Measurements from ENCODE around the gene TRAK2. TPM values are rescaled to one million over a fixed set of nuclear protein-coding genes. Genes with fewer than 3 reads are reported as not detected.
A peak's percentile ranks its signal among the peaks of the same experiment; 100 is the strongest.

TRAK2 gene
- total RNA-seq, 2 donors from 2014 or later = 89.7 to 130 TPM

DNA sequence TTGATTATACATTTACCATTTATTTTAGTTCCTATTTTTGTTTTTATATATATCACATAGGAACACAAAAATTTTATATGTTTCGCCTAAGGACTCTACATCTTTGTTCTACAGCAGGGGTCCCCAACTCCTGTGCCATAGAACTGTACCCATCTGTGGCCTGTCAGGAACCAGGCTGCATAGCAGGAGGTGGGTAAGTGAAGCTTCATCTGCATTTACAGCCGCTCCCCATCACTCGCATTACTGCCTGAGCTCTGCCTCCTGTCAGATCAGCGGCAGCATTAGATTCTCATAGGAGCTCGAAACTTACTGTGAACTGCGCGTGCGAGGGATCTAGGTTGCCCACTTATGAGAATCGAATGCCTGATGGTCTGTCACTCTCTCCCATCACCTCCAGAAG, 25.3 kb downstream of the TRAK2 start:
- no peak for DNase-seq (ENCODE audit: low spot score)
- no peaks in the 10 kb centered on the region for H3K9me3 ChIP-seq
- H3K36me3 ChIP-seq = no peaks in the 10 kb centered on the region
- no peak overlapping the region for H3K4me3 ChIP-seq
- TF ChIP-seq, protein P1, sequence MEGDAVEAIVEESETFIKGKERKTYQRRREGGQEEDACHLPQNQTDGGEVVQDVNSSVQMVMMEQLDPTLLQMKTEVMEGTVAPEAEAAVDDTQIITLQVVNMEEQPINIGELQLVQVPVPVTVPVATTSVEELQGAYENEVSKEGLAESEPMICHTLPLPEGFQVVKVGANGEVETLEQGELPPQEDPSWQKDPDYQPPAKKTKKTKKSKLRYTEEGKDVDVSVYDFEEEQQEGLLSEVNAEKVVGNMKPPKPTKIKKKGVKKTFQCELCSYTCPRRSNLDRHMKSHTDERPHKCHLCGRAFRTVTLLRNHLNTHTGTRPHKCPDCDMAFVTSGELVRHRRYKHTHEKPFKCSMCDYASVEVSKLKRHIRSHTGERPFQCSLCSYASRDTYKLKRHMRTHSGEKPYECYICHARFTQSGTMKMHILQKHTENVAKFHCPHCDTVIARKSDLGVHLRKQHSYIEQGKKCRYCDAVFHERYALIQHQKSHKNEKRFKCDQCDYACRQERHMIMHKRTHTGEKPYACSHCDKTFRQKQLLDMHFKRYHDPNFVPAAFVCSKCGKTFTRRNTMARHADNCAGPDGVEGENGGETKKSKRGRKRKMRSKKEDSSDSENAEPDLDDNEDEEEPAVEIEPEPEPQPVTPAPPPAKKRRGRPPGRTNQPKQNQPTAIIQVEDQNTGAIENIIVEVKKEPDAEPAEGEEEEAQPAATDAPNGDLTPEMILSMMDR (IDR thresholded peaks at IDR 0.05) = no peak
- H3K27ac ChIP-seq = peak overlapping the region in 1 of 2 donors; percentile 20
- peaks cover 0 to 41% of the 10 kb centered on the region in 2 donors for H3K4me1 ChIP-seq
- H3K27me3 ChIP-seq = no peaks in the 10 kb centered on the region

DNA sequence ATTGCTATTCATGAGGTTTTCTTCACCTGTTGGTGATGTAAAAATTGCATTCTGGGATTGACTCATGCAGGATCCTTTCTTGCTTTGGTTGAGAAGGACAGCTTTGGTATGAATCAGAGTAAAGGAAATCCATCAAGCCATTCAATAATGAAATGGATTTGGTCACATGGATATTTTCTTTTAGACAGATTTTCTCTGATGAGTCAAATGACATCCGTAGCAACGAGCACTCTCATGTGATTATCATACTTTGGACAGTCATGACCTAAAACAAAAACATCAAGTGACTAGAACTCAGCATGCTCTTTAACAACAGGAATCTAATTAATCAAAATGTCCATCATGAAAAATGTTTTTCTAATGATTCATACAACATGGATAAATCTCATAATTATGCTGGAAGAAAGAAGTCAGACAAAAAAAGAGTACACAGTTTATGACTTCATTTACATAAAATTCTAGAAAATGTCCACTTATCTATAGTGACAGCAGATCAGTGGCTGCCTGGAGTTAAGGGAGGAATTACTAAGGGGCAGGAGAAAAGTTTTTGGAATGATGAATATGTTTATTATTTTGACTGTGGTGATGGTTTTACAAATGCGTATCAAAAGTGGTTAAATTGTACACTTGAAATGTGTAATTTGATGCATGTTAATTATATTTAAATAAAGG, 30.7 kb downstream of the TRAK2 start:
- Histone ChIP-seq H3K27ac (peak overlapping the region; percentile 50 to 61), H3K4me3 (no peak overlapping the region), H3K36me3 (peaks cover 8% of the 10 kb centered on the region), H3K27me3 (no peaks in the 10 kb centered on the region), H3K9me3 (no peaks in the 10 kb centered on the region), H3K4me1 (peaks cover 0 to 64% of the 10 kb centered on the region in 2 donors)
- no peak for DNase-seq (ENCODE audit: low spot score)
- TF ChIP-seq, protein P1 (IDR thresholded peaks at IDR 0.05) = no peak

DNA sequence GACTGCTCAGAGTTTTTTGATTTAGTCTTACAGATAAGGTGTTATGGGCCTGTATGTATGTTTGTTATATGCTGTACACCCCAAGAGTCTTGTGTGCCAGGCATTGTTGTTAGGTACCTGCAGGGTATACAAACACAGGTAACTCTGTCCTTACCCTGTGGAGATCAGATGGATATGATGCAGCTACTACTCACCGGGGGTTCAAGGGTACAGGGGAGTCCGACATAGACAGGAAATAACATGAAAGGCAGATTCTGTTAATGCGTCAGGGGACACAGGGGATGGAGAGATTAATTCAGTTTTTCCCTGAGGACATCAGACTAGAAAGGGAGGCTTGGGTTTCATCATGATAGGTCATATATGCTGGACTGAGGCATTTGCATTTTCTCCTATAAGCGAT, 31.3 kb downstream of the TRAK2 start:
- H3K27me3 ChIP-seq = no peaks in the 10 kb centered on the region
- peak overlapping the region; percentile 50 to 61 for H3K27ac ChIP-seq
- DNase-seq (ENCODE audit: low spot score) = no peak
- TF ChIP-seq, protein P1 (IDR thresholded peaks at IDR 0.05) = no peak
- no peak overlapping the region for H3K4me3 ChIP-seq
- peaks cover 8% of the 10 kb centered on the region for H3K36me3 ChIP-seq
- H3K4me1 ChIP-seq = peaks cover 0 to 64% of the 10 kb centered on the region in 2 donors
- H3K9me3 ChIP-seq = no peaks in the 10 kb centered on the region

DNA sequence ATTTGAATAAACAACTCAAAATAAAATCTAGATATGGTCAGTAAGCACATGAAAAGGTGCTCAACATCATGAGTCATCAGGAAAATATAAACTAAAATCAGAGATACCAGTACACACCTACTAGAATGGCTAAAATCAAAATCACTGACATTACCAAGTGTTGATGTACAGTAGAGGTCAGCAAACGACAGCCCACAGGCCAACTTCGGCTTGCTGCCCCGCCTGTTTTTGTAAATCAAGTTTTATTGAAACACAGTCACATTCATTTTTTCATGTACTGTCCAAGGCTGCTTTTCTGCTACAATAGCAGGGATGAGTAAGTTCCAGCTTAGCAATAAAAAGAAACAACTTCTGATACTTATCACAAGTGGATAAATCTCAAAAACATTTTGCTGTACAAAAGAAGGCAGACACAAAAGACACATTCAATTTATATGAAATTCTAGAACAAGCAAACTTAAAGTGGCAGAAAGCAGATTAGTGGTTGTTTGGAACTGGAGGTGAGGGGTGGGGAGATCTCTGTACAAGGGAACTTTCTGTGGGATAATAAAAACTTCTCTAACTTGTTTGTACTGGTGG, 32.1 kb downstream of the TRAK2 start:
- Histone ChIP-seq H3K4me1 (peaks cover 0 to 65% of the 10 kb centered on the region in 2 donors), H3K27ac (peak overlapping the region; percentile 50 to 61), H3K4me3 (no peak overlapping the region), H3K27me3 (no peaks in the 10 kb centered on the region), H3K9me3 (no peaks in the 10 kb centered on the region), H3K36me3 (peaks cover 8% of the 10 kb centered on the region)
- TF ChIP-seq, protein P1 (IDR thresholded peaks at IDR 0.05) = peak in 1 of 2 donors; percentile 31
- no peak for DNase-seq (ENCODE audit: low spot score)

DNA sequence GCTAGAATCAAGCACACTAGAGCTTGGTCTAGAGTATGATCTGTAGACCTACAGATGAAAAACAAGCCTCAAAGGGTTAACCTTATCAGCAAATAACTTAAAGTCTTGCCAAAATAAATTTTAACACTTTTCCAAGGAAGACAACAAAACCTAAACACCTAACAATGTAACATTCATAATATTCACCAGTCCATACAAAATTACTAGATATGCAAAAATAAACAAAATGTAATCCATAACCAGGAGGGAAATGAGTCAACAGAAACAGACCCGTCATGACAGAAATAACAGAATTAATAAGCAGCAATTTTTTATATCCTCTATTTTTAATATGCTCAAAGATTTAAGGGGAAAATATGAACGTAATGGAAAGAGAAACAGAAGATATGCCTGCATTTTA, 36.1 kb downstream of the TRAK2 start:
- H3K36me3 ChIP-seq = peaks cover 7% of the 10 kb centered on the region

More for the DNA sequence above, 36.1 kb downstream of the TRAK2 start:
- peak overlapping the region; percentile 76 to 85 for H3K27ac ChIP-seq
- TF ChIP-seq, protein P1 (IDR thresholded peaks at IDR 0.05) = no peak
- no peak for DNase-seq (ENCODE audit: low spot score)
- H3K4me1 ChIP-seq = peaks cover 0 to 66% of the 10 kb centered on the region in 2 donors
- no peaks in the 10 kb centered on the region for H3K9me3 ChIP-seq
- no peak overlapping the region for H3K4me3 ChIP-seq
- H3K27me3 ChIP-seq = no peaks in the 10 kb centered on the region
